Measurements from ENCODE around the gene TJP2.

Gene TJP2

GRCh38 chr9:69176471-69177171, 2.5 kb downstream of the TJP2 start:
- Histone ChIP-seq H3K4me1 (ENCODE audit: control insufficient read depth, insufficient read depth, low read length, poor library complexity, severe bottlenecking) (peaks cover 61% of the 10 kb centered on the region), H3K4me3 (ENCODE audit: extremely low read depth, insufficient read depth, low read length, poor library complexity, severe bottlenecking) (no peak overlapping the region), H3K36me3 (ENCODE audit: control insufficient read depth, insufficient read depth, low read length) (no peaks in the 10 kb centered on the region), H3K27ac (ENCODE audit: low read depth, low read length, severe bottlenecking) (no peak overlapping the region), H3K9me3 (ENCODE audit: control insufficient read depth, low read length) (no peaks in the 10 kb centered on the region)
- 87 to 89% methylated on average over 3 of the region's 9 CpGs for WGBS, 2 experiments (ENCODE audit: insufficient coverage in 2 of 2)

- WGBS, 2 experiments (ENCODE audit: insufficient coverage in 2 of 2) = 86 to 100% methylated on average over 1 of the region's 3 CpGs
- Histone ChIP-seq H3K9me3 (ENCODE audit: control insufficient read depth, low read length) (no peaks in the 10 kb centered on the region), H3K4me3 (ENCODE audit: extremely low read depth, insufficient read depth, low read length, poor library complexity, severe bottlenecking) (no peak overlapping the region), H3K27ac (ENCODE audit: low read depth, low read length, severe bottlenecking) (no peak overlapping the region), H3K36me3 (ENCODE audit: control insufficient read depth, insufficient read depth, low read length) (peaks cover 4% of the 10 kb centered on the region), H3K4me1 (ENCODE audit: control insufficient read depth, insufficient read depth, low read length, poor library complexity, severe bottlenecking) (peaks cover 64% of the 10 kb centered on the region)
These were observed 4.5 kb downstream of the TJP2 start for GRCh38 chr9:69178583-69179011.

GRCh38 chr9:69179037-69179436, 5.0 kb downstream of the TJP2 start:
- 100% methylated on average over 1 of the region's 2 CpGs for WGBS, 2 experiments (ENCODE audit: insufficient coverage in 2 of 2)
- H3K4me3 ChIP-seq (ENCODE audit: extremely low read depth, insufficient read depth, low read length, poor library complexity, severe bottlenecking) = no peak overlapping the region
- no peak overlapping the region for H3K27ac ChIP-seq (ENCODE audit: low read depth, low read length, severe bottlenecking)
- H3K4me1 ChIP-seq (ENCODE audit: control insufficient read depth, insufficient read depth, low read length, poor library complexity, severe bottlenecking) = peaks cover 64% of the 10 kb centered on the region
- no peaks in the 10 kb centered on the region for H3K9me3 ChIP-seq (ENCODE audit: control insufficient read depth, low read length)
- peaks cover 4% of the 10 kb centered on the region for H3K36me3 ChIP-seq (ENCODE audit: control insufficient read depth, insufficient read depth, low read length)

- Histone ChIP-seq H3K27ac (ENCODE audit: low read depth, low read length, severe bottlenecking) (peak overlapping the region; percentile 86), H3K4me3 (ENCODE audit: extremely low read depth, insufficient read depth, low read length, poor library complexity, severe bottlenecking) (no peak overlapping the region), H3K36me3 (ENCODE audit: control insufficient read depth, insufficient read depth, low read length) (peaks cover 8% of the 10 kb centered on the region), H3K4me1 (ENCODE audit: control insufficient read depth, insufficient read depth, low read length, poor library complexity, severe bottlenecking) (peaks cover 64% of the 10 kb centered on the region), H3K9me3 (ENCODE audit: control insufficient read depth, low read length) (no peaks in the 10 kb centered on the region)
- WGBS, 2 experiments (ENCODE audit: insufficient coverage in 2 of 2) = 60 to 83% methylated on average over 1 to 3 of the region's 3 CpGs
These were observed 6.1 kb downstream of the TJP2 start for GRCh38 chr9:69180200-69180599.

GRCh38 chr9:69180670-69181069, 6.6 kb downstream of the TJP2 start:
- H3K4me1 ChIP-seq (ENCODE audit: control insufficient read depth, insufficient read depth, low read length, poor library complexity, severe bottlenecking) = peaks cover 62% of the 10 kb centered on the region
- peak overlapping the region; percentile 86 for H3K27ac ChIP-seq (ENCODE audit: low read depth, low read length, severe bottlenecking)
- no peaks in the 10 kb centered on the region for H3K9me3 ChIP-seq (ENCODE audit: control insufficient read depth, low read length)
- no peak overlapping the region for H3K4me3 ChIP-seq (ENCODE audit: extremely low read depth, insufficient read depth, low read length, poor library complexity, severe bottlenecking)
- no CpG with 5 or more reads among the region's 2 CpGs for WGBS, 2 experiments (ENCODE audit: insufficient coverage in 2 of 2)
- peaks cover 8% of the 10 kb centered on the region for H3K36me3 ChIP-seq (ENCODE audit: control insufficient read depth, insufficient read depth, low read length)

GRCh38 chr9:69181908-69182353, 7.9 kb downstream of the TJP2 start:
- peaks cover 8% of the 10 kb centered on the region for H3K36me3 ChIP-seq (ENCODE audit: control insufficient read depth, insufficient read depth, low read length)
- H3K9me3 ChIP-seq (ENCODE audit: control insufficient read depth, low read length) = no peaks in the 10 kb centered on the region
- peak overlapping the region; percentile 81 for H3K27ac ChIP-seq (ENCODE audit: low read depth, low read length, severe bottlenecking)
- no peak overlapping the region for H3K4me3 ChIP-seq (ENCODE audit: extremely low read depth, insufficient read depth, low read length, poor library complexity, severe bottlenecking)
- peaks cover 59% of the 10 kb centered on the region for H3K4me1 ChIP-seq (ENCODE audit: control insufficient read depth, insufficient read depth, low read length, poor library complexity, severe bottlenecking)
- WGBS, 2 experiments (ENCODE audit: insufficient coverage in 2 of 2) = 63 to 86% methylated on average over 1 to 3 of the region's 4 CpGs

- peaks cover 9% of the 10 kb centered on the region for H3K36me3 ChIP-seq (ENCODE audit: control insufficient read depth, insufficient read depth, low read length)
- peaks cover 61% of the 10 kb centered on the region for H3K4me1 ChIP-seq (ENCODE audit: control insufficient read depth, insufficient read depth, low read length, poor library complexity, severe bottlenecking)
- H3K27ac ChIP-seq (ENCODE audit: low read depth, low read length, severe bottlenecking) = no peak overlapping the region
- 83 to 93% methylated on average over 3 to 4 of the region's 5 CpGs for WGBS, 2 experiments (ENCODE audit: insufficient coverage in 2 of 2)
- H3K4me3 ChIP-seq (ENCODE audit: extremely low read depth, insufficient read depth, low read length, poor library complexity, severe bottlenecking) = no peak overlapping the region
- H3K9me3 ChIP-seq (ENCODE audit: control insufficient read depth, low read length) = no peaks in the 10 kb centered on the region
These were observed 10.2 kb downstream of the TJP2 start for GRCh38 chr9:69184266-69184665.

GRCh38 chr9:69186841-69187611, 12.9 kb downstream of the TJP2 start:
- Histone ChIP-seq H3K4me1 (ENCODE audit: control insufficient read depth, insufficient read depth, low read length, poor library complexity, severe bottlenecking) (peaks cover 57% of the 10 kb centered on the region), H3K36me3 (ENCODE audit: control insufficient read depth, insufficient read depth, low read length) (peaks cover 10% of the 10 kb centered on the region), H3K9me3 (ENCODE audit: control insufficient read depth, low read length) (no peaks in the 10 kb centered on the region), H3K4me3 (ENCODE audit: extremely low read depth, insufficient read depth, low read length, poor library complexity, severe bottlenecking) (no peak overlapping the region), H3K27ac (ENCODE audit: low read depth, low read length, severe bottlenecking) (peak overlapping the region; percentile 84)
- WGBS, 2 experiments (ENCODE audit: insufficient coverage in 2 of 2) = 82% methylated on average over 2 of the region's 7 CpGs

- Histone ChIP-seq H3K36me3 (ENCODE audit: control insufficient read depth, insufficient read depth, low read length) (peaks cover 7% of the 10 kb centered on the region), H3K9me3 (ENCODE audit: control insufficient read depth, low read length) (no peaks in the 10 kb centered on the region), H3K4me1 (ENCODE audit: control insufficient read depth, insufficient read depth, low read length, poor library complexity, severe bottlenecking) (peaks cover 54% of the 10 kb centered on the region), H3K4me3 (ENCODE audit: extremely low read depth, insufficient read depth, low read length, poor library complexity, severe bottlenecking) (no peak overlapping the region), H3K27ac (ENCODE audit: low read depth, low read length, severe bottlenecking) (no peak overlapping the region)
- 90 to 100% methylated on average over 2 of the region's 2 CpGs for WGBS, 2 experiments (ENCODE audit: insufficient coverage in 2 of 2)
These were observed 14.9 kb downstream of the TJP2 start for GRCh38 chr9:69188975-69189374.

- Histone ChIP-seq H3K9me3 (ENCODE audit: control insufficient read depth, low read length) (no peaks in the 10 kb centered on the region), H3K27ac (ENCODE audit: low read depth, low read length, severe bottlenecking) (no peak overlapping the region), H3K4me1 (ENCODE audit: control insufficient read depth, insufficient read depth, low read length, poor library complexity, severe bottlenecking) (peaks cover 54% of the 10 kb centered on the region), H3K36me3 (ENCODE audit: control insufficient read depth, insufficient read depth, low read length) (peaks cover 3% of the 10 kb centered on the region), H3K4me3 (ENCODE audit: extremely low read depth, insufficient read depth, low read length, poor library complexity, severe bottlenecking) (no peak overlapping the region)
- 100% methylated on average over 3 of the region's 5 CpGs; no CpG with 5 or more reads in 1 of the 2 experiments for WGBS, 2 experiments (ENCODE audit: insufficient coverage in 2 of 2)
These were observed 16.2 kb downstream of the TJP2 start for GRCh38 chr9:69190086-69190862.
